ENCODE data around the gene TMEM175. TPM values are rescaled to one million over a fixed set of nuclear protein-coding genes. Genes with fewer than 3 reads are reported as not detected.

TMEM175 gene
- total and polyA plus RNA-seq, 2 of the 8 experiments (the other 6 are each of a cell fraction or from before 2014, with no cell fraction given): 4.9 to 20.7 TPM

GRCh38 chr4:901192-901910 lies 30.9 kb upstream of the TMEM175 start (continued):
- TF ChIP-seq SUZ12 (IDR thresholded peaks at IDR 0.05; ENCODE audit: low read length) (no peak), BRCA1 (IDR thresholded peaks at IDR 0.05; ENCODE audit: low read depth, low read length) (no peak)
